GM12892 (cell line): Measurements from ENCODE around the gene AGL.

Source experiments
- POLR2A ChIP-seq: IDR thresholded peaks from 2 replicates; pipeline ENCODE4 v1.6.1; 2011; ENCODE audit warnings: low read depth, low read length, control low read depth
- POLR2AphosphoS5 ChIP-seq: IDR thresholded peaks from 2 replicates; pipeline ENCODE4 v1.6.1; 2011; ENCODE audit warnings: low read depth, low read length, control low read depth

DNA sequence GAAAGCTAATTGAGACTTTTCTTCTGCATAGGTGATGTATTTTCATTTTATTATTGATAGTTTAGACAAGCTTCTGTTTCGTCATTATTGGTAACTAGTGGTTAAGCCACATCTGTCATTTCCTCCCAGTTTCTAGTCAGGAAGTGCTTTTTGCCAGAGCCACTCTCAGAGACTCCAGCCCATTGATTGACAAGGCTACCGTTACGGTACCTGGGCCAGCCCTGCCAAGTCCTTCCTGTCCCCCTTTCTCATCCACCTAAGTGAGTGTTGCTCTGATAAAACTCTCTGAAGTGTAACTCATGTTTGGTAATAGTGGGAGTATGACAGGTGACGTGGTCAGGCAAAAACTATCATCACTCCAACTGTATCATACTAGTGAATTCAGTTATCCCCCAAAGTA lies 29.6 kb upstream of the AGL start:
- TF ChIP-seq POLR2A: no peak
- TF ChIP-seq POLR2AphosphoS5: no peak
